HG03196 (cell line): ENCODE results near the gene ATXN7L3.

Experiments used
- ATAC-seq: cut with Tn5 transposase; IDR thresholded peaks from one replicate; pipeline ENCODE4 v1.9.1; 2021; ENCODE audit not compliant: unreplicated experiment

The ATXN7L3 gene

DNA sequence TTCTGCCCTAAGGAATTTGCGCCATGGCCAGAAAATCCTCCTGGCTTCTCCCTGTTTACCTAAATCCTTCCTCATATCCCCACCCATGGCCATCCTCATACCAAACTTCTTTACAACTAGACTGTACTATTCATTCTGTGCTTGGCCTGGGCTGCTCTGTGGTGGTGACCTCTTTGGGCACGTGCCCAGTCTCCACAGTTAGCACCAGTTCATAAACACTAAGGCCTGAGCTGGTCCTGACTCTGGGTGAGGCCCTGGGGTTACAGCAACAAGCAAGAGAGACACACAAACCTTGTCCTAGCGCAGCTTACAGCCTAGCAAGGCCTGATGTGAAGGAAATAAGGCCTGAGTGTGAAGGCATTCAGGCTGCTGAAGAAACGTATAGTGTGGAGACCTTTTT is 3.1 kb upstream of the ATXN7L3 start:
- no peak for ATAC-seq

GRCh38 chr17:44200478-44201155 is 933 bp upstream of the ATXN7L3 start:
- no peak for ATAC-seq

DNA sequence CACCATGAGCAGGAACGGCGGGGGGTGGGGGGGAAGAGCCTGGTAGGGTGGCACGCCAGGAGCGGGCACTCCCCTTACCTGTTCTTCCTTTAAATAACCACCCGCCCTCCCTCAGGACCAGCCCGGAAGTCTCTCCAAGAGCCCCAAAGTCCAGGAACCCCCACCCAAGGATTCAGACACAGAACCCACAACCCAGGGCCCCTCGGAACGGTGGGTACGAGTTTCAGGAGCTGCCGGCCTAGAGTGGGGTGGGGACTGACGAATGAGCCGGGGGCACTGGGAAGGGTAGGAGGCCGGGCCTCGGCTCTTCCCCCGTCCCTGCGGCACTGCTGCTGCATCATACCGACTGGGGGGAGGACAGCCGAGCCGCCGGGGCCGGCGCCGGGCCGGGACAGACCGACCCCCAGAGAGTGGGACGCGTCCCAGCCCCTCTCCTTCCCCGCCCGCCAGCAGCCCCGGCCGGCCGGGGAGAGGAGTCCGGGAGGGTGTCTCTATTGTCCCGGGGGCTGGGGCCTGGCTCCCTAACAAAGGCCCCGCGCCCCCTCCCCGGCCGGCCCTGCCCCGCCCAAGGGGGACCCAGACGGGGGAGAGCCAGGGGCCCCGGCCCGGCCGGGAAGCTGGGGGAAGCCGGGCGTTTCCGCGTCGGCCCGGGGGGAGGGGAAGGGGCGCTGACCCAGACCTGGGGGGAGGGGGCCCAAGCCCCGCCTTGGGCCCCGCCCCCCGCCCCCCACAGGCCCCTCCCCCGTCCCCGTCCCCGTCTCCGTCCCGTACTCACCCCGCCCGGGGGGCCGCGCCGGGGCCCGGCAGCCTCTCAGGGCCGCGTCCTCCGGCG is 747 bp downstream of the ATXN7L3 start:
- peak; percentile 20 for ATAC-seq

DNA sequence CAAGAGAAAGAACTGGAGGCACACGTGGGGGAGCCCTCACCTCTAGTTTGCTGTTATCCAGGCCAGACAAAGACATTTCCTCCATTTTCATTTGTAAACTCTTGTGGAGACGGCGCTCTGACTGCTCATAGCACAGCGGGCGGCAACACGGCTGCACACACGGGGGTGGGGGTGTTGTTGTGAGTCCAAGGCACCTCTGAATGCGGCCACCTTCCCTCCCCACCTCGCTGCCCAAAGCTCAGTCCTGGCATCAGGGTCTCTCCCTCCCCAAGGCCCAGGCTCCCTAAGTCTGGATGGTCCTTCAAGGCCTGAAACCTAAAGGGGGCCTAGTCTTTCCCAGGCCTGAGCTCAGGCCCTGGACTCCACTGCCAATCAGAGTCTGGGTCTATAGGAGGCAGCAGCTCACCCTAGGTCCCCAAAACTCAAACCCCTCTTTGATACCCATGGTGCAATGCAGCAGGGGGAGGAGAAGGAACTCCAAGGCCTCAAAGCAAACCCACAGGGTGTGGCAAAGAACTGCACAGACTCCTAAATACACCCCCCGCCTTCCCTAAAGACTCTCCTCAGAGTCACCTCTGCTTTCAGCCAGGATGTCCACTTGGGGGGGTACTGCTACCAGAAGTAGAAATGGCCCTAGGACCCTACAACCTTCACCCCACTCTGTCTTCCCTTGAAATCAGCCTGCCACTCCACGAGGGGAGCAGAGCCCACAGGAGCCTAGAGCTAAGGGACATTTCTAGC is 1.5 kb downstream of the ATXN7L3 start:
- ATAC-seq = no peak

- ATAC-seq = no peak
Measured at GRCh38 chr17:44197107-44197506, 2.6 kb downstream of the ATXN7L3 start.

DNA sequence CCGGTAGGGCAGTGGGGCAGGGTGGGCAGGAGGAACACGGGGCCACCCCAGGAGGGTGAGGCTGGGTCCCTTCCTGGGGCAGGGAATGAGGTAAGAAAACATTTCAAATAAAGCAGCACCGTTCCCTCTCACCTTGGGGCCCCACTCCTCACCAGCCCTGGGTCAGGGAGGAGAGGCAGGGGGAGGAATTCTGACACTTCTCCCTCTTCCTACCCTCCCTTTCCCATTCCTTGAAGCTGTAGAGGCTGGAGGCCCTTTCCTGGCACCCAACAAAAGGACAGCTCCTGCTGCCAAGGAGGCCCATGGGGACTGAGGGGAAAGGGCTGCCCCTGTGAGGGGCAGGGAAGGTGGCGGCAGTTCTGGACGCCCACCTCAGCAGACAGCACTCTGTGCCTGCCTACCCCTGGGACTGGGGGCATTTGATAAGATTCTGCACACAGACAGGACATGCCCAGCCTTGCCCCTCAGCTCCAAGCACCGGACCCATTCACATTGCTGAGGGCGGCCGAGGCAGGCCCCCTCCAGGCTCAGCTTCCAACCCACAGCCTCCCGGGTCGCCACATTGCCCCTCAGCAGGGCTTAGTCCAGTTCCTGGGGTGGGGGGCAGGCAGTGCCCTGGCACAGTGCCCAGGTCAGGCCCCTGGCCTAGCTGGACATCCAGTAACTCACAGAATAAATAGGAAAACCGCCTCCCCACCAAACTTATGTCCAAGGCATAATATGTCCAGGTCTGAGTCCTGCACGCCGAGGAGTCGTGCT is 6.2 kb downstream of the ATXN7L3 start:
- no peak for ATAC-seq

DNA sequence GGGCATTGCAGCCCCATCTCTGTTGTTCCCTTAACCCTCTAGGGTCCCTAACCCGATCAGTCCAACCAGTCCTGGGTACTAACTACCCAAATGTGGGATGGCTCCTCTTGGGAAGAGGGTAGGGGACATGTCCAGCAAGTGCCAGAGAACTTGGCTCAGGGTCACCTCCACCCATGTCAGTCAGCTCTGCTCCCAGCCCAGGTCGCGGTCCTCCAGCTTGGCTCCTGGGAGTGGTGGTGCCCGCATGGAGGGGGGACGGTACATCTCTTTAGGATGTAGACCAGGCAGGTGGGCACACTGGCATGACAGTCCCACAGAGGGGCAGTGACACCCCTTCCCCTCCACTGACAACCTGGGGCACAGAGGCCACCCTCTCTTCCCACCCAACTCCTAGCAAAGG is 6.9 kb downstream of the ATXN7L3 start:
- no peak for ATAC-seq

GRCh38 chr17:44191941-44192496 is 7.7 kb downstream of the ATXN7L3 start:
- no peak for ATAC-seq

GRCh38 chr17:44191369-44191768 is 8.3 kb downstream of the ATXN7L3 start:
- ATAC-seq = no peak

GRCh38 chr17:44190481-44190880 is 9.2 kb downstream of the ATXN7L3 start:
- ATAC-seq = no peak

DNA sequence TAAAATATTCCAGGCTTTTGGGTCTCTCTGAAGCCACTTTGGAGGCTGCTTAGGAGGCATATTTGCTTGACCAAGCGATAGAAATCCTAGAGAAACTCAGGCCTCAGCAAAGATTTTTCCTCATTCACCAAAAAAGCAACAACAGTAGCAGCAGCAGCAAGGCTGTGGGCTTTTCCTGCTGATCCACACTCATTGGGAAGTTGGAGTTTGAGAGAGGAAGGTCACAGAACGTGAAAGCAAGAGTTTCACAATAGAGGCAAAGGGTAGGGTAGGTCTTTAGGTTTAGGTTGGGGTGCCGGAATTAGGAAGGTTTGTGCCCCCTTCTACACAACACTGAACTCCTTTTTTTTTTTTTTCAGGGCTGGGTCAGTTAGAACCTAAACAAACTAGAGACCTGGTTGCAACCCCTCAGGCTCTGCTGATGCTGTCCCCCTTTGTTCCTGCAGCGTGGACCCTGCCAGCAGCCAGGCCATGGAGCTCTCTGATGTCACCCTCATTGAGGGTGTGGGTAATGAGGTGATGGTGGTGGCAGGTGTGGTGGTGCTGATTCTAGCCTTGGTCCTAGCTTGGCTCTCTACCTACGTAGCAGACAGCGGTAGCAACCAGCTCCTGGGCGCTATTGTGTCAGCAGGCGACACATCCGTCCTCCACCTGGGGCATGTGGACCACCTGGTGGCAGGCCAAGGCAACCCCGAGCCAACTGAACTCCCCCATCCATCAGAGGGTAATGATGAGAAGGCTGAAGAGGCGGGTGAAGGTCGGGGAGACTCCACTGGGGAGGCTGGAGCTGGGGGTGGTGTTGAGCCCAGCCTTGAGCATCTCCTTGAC is 10.9 kb downstream of the ATXN7L3 start:
- ATAC-seq = no peak

- ATAC-seq = peak; percentile 39
Measured at GRCh38 chr17:44187131-44187899, 12.4 kb downstream of the ATXN7L3 start.

DNA sequence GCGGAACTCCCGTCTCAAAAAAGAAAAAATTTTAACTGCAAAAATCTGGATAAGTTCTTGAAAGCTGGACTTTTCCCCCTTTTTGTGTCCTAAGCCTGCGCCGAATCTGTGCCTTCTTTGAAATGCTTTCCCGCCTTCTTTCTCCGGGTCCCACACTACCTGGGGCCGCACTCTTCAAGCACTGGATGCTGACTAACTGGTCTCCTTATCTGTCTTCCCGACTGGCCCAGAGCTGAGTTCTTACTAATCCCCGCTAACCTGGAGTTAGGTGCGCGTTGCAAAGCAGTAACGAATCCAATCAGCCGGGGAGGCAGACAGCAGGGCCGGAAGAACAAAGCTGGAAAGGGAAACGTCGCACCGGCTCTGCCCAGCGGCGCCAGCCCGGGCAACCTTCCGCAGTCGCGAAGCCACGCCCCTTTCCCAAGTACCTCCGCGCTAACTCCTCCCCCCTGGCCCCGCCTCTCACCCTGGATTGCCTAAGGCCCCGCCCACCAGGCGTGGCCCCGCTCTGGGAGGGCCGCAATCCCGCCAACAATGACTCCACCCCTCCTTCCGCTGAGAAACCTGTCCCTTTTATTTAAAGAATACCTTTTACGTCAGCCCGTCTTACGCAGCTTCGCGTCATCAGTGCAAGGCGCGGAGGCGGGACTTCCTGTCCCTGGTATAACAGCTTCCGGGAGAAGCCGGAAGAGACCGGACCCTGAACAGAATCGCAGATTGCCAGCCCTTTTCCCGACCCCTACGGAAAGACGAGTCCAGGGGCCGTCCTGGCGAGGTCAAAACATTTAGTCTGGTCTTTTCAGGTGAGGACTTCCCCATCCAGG is 13.2 kb downstream of the ATXN7L3 start, which contains the start of gene TMUB2:
Gene TMUB2, plus strand, starts transcription at position 666 of the 824 bp plus-strand sequence. CDS start 737 bp downstream, outside the sequence.
- ATAC-seq = peak; percentile 77

DNA sequence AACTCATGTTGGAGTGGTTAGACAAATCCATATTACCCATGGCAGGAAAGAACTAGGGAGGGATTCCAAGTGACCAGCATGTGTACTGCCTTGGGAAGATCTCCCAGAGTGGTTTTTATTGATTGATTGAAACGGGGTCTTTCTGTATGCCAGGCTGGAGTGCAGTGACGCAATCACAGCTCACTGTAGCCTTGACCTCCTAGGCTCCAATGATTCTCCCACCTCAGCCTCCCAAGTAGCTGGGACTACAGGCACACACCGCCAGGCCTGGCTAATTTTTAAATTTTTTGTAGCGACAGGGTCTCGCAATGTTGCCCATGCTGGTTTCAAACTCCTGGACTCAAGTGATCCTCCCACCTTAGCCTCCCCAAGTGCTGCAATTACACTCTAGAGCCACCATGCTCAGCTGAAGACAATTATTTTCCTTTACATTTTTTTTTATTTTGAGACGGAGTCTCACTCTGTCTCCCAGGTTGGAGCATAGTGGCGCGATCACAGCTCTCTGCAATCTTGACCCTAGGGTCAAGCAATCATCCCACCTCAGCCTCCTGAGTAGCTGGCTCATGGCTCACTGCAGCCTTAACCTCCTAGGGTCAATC is 15.4 kb downstream of the ATXN7L3 start:
- ATAC-seq = no peak

DNA sequence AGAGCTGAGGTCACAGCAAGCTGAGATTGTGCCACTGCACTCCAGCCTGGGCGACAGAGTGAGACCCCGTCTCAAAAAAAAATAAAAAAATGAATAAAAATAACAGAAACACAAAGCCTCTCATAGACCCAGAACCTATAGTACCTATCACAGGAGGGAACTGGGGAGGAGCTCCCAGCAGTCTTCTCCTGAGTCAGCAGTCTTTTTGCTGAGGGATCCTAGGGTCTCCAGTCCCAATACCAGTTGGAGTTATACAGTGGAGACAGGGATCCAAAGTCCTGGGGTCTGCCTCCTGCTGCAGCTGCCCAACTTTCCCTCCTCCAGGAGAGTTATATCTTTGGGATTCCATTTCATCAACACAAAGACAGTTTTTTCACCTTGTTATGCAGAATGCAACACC is 16.7 kb downstream of the ATXN7L3 start:
- no peak for ATAC-seq

DNA sequence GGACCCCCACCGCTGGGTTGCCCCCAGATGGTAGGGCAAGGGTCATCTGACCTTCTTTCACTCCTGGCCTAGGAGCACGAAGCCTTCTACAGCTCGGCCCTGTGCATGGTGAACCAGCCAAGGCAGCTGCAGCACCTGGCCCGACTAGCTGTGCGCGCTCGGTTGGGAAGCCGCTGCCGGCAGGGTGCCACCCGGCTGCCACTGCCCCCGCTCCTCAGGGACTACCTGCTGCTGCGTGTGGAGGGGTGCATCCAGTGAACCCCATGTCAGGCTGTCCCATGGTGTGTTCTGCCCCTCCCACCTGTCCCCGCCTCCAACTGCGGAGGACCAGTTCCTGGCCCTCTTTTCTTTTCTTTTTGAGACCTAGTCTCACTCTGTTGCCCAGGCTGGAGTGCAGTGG is 21.6 kb downstream of the ATXN7L3 start:
- ATAC-seq = no peak

DNA sequence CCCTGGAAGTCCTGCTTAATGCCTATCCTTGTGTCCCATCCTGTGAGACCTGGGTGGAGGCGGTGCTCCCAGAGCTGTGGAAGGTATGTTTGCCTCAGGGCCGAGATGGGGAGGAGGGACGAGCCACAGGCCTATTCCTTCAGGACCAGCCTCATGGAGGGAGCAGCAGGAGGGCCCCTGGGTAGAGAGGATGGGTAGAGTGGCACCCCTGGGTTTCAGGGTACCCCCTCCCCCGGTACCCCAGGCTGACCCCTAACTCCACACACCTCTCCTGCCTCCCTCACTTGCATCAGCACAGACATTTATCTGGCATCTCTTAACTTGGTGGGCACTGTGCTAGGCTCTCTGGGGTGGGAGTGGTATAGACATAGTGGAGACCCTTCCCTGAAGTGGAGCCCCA is 22.0 kb downstream of the ATXN7L3 start:
- no peak for ATAC-seq
